Stimulated activated CD4-positive, alpha-beta T cell treated with anti-CD3 and anti-CD28 coated beads, Interleukin-4, amount 100 ng/mL, for 48 hours (primary cell): ENCODE results near the gene TMEM179B.
"Not testable (repeated sequence)": the region's sequence is repeated elsewhere in the genome, so short reads cannot be mapped to it uniquely, and the experiment has no call there.

Experiments used
- DNase-seq, 2 donors: peaks; one replicate each; pipeline ENCODE4 v3.0.0-alpha.2; 2020; ENCODE audit warnings: low read depth in 2 of 2

The TMEM179B gene

GRCh38 chr11:62789576-62789975 lies 2.4 kb downstream of the TMEM179B start:
- no peak for DNase-seq

GRCh38 chr11:62791501-62792201 lies 4.4 kb downstream of the TMEM179B start, which contains the start of gene TMEM223:
Gene TMEM223 (minus strand): TSS chr11:62792006. CDS start chr11:62791994, 12 bp downstream.
- DNase-seq, result peak; percentile 86 to 90

- no peak for DNase-seq
Measured at GRCh38 chr11:62792202-62792575, 5.0 kb downstream of the TMEM179B start.

DNA sequence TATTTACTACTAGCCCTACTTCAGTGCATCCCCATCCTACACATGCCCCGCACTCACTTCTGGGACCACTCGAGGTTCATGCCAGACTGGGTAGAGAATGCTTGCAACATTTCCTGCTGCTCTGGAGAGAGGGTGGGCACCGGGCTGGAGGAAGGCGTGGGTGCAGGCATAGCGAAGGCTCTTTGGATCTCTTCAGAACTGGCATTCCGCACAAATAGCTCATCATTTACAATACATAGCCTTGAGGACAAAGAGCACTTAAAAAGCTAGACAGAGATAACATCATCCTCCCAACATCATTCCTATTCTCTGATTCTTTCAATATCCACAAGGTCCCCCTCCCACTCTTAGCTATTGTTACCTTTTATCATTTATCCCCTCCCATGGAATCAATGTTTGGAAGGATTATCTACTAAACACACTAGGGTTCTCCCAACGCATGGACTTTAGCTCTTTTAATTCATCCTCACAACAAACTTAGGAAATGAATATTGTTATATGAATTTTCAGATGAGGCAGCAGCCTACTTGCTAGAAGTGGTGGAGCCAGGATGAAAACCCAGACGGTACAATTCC lies 7.1 kb downstream of the TMEM179B start:
- DNase-seq, result no peak

DNA sequence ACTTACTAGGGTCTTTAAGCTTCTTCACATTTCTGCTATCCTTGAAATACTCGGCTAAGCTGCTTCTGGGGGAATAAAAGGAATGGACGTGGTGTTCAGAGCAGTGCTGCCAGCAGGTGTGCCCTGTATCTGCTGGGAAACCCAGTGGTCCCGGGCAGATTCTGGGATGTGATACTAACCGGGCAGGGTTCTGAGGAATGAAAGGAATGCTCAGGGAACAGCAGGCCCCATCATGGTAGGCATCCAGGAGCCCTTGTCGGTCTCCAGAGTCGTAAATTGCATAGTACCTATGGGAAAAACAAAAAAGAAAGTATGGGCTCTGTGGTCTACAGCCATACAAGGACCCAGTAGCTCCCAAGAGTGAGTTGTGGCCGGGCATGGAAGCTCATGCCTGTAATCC lies 9.1 kb downstream of the TMEM179B start:
- no peak for DNase-seq

DNA sequence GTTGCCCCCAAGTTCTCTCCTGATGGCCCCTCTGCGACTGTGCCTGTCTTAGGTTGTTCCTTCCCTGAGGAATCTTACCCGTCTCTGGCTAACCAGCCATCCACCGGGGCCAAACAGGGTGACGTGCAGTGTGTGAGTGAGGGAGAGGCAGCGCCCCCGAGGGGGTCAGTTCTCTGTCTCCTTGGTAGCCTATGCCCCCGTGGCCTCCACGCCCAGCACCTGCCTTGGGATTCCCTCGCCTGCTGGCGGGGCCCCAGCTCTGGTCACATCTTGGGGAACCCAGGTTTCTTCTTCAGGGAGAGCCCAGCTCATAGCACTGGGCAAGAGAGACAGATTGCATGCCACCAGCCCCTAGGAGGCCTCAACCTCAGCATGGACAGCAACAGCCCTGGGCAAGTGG lies 12.3 kb downstream of the TMEM179B start:
- no peak for DNase-seq

DNA sequence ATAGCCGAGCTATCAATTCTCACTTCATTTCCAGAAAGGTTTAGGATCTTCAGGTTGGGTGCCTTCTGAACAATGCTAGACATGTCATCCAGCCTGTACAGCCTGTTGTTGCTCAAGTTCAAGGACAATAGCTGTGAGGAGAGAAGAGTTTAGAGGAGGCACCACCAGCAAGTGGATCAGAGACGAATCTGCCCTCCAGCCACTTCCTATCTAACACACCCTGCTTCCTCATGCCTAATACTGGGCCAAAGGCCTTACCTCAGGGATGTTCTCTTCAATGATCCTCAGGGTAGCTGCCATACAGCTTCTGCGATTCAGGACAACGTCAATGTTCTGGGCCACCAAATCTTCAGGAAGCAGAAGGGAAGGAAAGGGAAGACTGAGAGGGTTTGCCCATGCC lies 13.9 kb downstream of the TMEM179B start:
- DNase-seq, result no peak

GRCh38 chr11:62804310-62805075 lies 17.3 kb downstream of the TMEM179B start:
- DNase-seq, result no peak

GRCh38 chr11:62805076-62805892 lies 18.1 kb downstream of the TMEM179B start, which contains the start of gene NXF1:
Gene NXF1 (minus strand): TSS chr11:62805440. CDS start chr11:62805356, 84 bp downstream.
- peak; percentile 92 to 95 for DNase-seq

DNA sequence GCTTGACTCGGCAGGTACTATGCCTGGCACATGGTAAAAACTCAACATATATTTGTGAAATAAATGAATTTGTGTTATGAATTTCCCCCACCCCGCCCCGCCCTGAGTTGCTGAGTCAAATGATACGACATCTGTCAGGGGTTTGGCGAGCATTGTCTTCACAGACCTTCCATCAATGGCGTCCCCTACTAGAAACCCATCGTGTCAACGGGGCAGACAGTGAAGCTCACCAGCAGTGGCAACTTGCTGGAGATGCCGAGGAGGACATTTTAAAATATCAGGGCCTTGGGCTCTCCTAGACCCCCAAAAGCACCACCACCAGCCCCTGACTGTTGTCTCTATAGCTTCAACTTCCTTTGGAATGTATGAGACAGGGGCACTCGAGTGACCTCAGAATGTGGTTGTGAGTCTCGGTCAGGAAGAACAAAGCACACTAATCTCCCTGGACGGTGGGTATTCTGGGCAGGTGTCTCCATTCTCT lies 18.8 kb downstream of the TMEM179B start:
- DNase-seq, result no peak

DNA sequence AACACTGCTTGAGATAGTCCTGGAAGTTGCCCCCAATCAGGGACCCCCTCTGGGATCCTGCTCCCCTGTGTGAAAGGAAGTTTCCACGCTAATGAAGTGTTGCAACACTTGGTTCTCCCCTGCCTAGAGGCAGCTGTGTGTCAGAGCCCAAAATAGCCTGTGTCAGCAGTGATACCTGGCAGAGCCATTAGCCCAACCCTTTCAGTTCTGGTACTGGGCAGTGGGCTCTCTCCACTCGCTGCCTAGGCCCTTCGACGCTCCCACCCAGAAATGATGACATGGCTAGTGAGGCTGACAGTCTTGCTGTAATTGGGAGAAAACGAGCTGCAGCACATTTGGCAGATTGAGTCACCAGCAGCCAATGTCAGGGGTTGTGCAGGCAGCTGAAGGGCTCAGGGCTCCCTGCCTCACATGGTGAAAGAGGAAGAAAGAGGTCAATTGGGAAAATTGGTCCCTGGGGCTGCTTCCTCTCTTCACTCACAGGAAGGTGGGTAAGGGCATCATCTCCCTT lies 19.5 kb downstream of the TMEM179B start:
- DNase-seq, result no peak

- no peak for DNase-seq
Measured at GRCh38 chr11:62810748-62811147, 23.5 kb downstream of the TMEM179B start.

DNA sequence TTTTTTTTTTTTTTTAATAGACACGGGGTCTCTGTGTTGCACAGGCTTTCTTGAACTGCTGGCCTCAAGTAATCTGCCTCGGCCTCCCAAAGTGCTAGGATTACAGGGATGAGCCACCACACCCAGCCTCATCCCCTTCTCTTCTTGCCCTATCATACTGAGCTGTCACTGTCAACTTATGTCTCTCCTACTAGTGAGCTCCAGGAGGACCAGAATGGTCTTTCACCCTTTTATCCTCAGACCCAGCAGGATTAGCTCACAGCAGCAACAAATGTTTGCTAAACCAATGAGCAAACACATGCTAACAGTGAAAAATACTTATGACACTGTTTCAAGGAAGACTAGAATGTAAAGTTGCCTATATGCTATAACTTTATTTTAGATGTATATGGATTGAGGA lies 24.5 kb downstream of the TMEM179B start:
- DNase-seq, result no peak

- DNase-seq, result no peak
Measured at GRCh38 chr11:62816557-62816956, 29.4 kb downstream of the TMEM179B start.

DNA sequence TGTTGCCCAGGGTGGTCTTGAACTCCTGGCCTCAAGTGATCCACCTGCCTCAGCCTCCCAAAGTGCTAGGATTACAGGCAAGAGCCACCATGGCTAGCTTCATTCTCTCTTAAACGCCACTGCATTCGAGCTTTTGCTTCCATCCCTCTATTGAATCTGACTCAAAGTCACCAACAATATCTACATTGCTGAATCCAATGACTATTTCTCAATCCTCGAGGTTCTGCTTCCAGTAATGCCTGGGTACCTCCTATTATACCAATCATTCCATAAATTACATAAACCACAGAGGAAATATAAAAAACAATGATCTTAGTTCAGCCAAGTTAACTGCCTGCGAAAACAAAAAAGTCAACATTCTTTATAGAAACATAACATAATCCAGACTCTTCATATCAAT lies 29.9 kb downstream of the TMEM179B start:
- no peak for DNase-seq

DNA sequence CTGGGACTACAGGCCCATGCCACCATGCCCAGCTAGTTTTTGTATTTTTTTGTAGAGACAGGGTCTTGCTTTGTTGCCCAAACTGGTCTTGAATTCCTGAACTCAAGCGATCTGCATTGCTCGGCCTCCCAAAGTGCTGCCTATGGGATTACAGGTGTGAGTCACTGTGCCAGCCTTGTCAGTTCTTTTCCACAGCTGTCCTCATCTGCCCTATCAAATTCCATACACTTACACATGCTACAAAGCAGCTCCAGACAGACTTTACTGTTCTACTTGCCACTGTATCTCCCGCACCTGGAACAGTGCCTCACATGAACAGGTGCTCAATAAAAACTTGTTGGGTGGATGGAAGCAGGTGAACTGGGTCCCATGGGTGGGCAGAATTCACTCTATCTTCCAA lies 36.5 kb downstream of the TMEM179B start:
- no peak for DNase-seq

GRCh38 chr11:62828130-62828529 lies 40.9 kb downstream of the TMEM179B start:
- DNase-seq, result not testable (repeated sequence)

GRCh38 chr11:62830904-62831519 lies 43.8 kb downstream of the TMEM179B start:
- DNase-seq, result no peak

GRCh38 chr11:62831520-62832335 lies 44.5 kb downstream of the TMEM179B start, which contains the start of gene STX5:
Gene STX5 (minus strand): TSS chr11:62832051. CDS start chr11:62831243, 808 bp downstream.
- DNase-seq, result peak; percentile 99
